ENCODE results near the gene TMEM213.

The TMEM213 gene

DNA sequence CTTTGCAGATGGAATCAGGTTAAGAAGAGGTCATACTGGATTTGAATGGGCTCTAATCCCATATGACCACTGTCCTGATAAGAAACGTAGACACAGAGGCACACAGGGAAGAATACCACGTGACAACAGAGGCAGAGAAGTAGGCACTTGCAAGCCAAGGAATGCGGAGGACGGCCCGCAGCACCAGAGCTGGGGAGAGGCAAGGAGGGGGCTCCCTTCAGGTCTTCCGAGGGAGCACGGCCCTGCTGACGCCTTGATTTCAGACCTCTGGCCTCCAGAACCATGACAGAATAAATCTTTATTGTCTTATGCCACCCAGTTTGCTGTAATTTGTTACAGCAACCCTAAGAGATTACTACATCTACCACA, 44.7 kb upstream of the TMEM213 start:
- DNase-seq (ENCODE audit: low read depth), result no peak
- in situ Hi-C loops (cut with HindIII; ENCODE audit: low sequenced_read_pairs), result no loop called here
- H3K4me3 ChIP-seq (ENCODE audit: low read depth, low read length), result no peak overlapping the region
- TF ChIP-seq, protein P1, sequence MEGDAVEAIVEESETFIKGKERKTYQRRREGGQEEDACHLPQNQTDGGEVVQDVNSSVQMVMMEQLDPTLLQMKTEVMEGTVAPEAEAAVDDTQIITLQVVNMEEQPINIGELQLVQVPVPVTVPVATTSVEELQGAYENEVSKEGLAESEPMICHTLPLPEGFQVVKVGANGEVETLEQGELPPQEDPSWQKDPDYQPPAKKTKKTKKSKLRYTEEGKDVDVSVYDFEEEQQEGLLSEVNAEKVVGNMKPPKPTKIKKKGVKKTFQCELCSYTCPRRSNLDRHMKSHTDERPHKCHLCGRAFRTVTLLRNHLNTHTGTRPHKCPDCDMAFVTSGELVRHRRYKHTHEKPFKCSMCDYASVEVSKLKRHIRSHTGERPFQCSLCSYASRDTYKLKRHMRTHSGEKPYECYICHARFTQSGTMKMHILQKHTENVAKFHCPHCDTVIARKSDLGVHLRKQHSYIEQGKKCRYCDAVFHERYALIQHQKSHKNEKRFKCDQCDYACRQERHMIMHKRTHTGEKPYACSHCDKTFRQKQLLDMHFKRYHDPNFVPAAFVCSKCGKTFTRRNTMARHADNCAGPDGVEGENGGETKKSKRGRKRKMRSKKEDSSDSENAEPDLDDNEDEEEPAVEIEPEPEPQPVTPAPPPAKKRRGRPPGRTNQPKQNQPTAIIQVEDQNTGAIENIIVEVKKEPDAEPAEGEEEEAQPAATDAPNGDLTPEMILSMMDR (IDR thresholded peaks at IDR 0.05; ENCODE audit: low read depth, low read length, missing control alignments), result no peak

DNA sequence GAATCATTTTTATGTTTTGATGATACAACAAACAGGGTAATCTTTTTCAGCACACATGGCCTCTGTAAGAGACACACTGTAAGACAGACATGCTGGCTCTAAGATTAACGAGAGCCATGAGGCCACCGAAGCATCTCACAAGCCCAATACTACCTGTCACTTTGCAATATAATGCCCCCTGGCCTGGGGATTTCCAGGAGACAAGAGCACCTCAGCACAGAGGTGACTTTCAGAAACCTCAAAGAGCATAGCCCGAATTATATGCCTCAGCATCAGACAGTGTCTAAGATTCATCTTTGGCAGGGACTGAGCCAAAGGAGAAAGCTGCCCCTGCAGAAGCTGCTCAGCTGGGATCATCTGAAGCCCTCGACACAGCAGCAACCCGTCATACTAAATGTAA, 44.2 kb upstream of the TMEM213 start:
- TF ChIP-seq, protein P1 (IDR thresholded peaks at IDR 0.05; ENCODE audit: low read depth, low read length, missing control alignments), result no peak
- no peak for DNase-seq (ENCODE audit: low read depth)
- H3K4me3 ChIP-seq (ENCODE audit: low read depth, low read length), result no peak overlapping the region
- in situ Hi-C loops (cut with HindIII; ENCODE audit: low sequenced_read_pairs), result no loop called here

DNA sequence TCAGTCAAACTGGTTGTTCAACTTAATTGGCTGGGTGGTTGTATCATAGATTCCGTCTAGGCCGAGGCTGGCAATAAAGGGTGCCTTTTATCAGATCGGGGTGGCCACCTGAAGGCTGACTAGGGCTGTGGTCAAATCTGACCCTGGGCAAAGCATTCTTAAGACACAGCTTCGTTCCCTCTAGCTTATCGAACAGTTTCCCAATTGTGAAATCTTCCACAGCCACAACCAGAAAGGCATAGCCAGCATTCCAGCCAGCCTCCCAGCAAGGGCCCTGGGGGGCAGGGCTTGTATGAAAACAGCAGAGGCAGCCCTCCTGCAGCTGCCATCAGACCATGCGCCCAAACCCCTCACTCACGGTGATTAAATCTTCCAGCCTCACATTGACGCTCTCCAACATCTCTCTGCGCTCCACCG, 42.5 kb upstream of the TMEM213 start:
- H3K4me3 ChIP-seq (ENCODE audit: low read depth, low read length), result no peak overlapping the region
- in situ Hi-C loops (cut with HindIII; ENCODE audit: low sequenced_read_pairs), result no loop called here
- TF ChIP-seq, protein P1 (IDR thresholded peaks at IDR 0.05; ENCODE audit: low read depth, low read length, missing control alignments), result no peak
- DNase-seq (ENCODE audit: low read depth), result no peak

DNA sequence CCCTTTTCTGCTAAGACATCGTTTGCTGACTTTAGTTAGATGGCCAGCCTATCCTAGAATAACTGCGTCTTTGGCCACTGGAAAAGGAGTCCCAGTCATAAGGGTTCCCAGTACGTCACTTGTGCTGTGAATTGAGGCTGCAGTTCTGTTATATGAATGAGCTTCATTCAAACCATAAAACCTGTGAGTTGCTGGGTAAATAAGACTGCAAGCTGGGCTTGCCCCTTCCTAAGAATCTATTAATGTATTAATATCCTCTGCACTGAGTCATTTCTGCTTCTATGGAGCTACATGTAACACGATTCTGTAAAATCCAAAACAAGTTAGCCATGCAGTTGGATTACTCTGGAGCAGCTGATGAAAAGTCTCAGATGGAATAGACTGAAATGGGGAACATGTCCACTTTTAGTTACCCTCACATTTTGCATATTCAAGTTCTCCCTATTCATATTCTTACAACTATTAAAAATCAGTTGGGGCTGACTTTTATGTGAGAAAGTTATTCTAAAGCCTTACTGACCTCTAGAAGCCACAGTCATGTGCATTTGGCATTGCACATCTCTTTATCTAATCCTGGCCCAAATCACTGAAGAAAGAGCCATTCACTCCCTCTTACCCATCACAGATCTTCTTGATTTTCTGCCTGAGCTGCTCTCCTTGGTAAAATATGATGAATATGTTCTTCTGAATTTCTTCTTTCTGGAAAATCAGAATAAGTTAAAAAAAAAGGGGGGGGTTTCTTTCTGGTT, 41.8 kb upstream of the TMEM213 start:
- no peak for DNase-seq (ENCODE audit: low read depth)
- in situ Hi-C loops (cut with HindIII; ENCODE audit: low sequenced_read_pairs), result no loop called here
- no peak overlapping the region for H3K4me3 ChIP-seq (ENCODE audit: low read depth, low read length)
- TF ChIP-seq, protein P1 (IDR thresholded peaks at IDR 0.05; ENCODE audit: low read depth, low read length, missing control alignments), result no peak

DNA sequence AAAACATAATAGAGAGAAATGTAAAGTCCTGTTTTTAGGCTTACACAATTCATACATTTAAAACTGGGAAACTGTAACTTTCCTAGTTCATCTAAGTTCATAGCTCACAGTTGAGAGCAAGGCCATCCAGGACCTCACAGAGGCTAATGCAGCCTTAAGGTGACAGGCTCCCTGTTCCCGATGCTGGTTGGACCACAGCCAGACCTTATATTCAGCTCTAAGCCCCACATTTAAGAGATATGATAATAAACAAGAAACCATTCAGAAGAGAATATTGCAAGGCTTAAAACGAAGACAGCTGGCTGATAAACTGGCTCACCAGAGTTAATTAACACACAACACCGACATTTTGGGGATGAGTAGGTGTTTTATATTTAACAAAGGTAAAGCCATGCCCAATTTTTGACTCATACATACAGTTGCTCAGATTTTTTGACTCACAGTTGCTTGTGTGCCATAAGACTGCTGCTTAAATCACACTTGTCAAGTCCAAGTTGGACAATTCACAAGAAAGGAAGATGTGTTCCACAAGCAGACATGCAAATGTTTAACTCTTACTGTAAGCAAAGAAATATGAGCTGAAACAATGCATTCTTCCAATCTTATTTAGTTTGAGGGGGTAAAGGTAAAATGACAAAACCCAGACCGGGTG, 41.1 kb upstream of the TMEM213 start:
- TF ChIP-seq, protein P1 (IDR thresholded peaks at IDR 0.05; ENCODE audit: low read depth, low read length, missing control alignments), result no peak
- no peak overlapping the region for H3K4me3 ChIP-seq (ENCODE audit: low read depth, low read length)
- in situ Hi-C loops (cut with HindIII; ENCODE audit: low sequenced_read_pairs), result no loop called here
- DNase-seq (ENCODE audit: low read depth), result no peak

DNA sequence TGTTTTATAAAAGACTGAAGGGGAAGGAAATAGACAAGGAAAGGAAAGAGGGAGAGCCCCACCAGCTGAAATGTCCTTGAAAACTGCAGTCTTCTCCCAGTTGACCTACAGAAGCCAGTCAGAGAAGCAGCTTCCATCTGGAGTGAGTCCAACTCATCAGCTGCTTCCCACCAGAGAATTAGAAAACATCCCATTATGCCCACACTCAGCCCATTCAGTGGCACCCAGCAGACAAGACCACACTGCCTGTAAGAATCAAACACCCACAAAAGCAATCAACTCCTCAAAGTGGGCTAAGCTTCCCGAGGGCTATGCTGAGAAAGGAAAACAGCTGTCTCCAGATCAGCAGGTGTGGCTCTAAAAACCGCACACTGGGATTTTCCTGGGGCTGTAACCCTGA, 29.6 kb upstream of the TMEM213 start:
- TF ChIP-seq, protein P1 (IDR thresholded peaks at IDR 0.05; ENCODE audit: low read depth, low read length, missing control alignments), result no peak
- H3K4me3 ChIP-seq (ENCODE audit: low read depth, low read length), result no peak overlapping the region
- no peak for DNase-seq (ENCODE audit: low read depth)
- in situ Hi-C loops (cut with HindIII; ENCODE audit: low sequenced_read_pairs), result no loop called here

All from astrocyte of the cerebellum (primary cell).